CD14-positive monocyte (primary cell): ENCODE results near the gene SCMH1. TPM values are rescaled to one million over a fixed set of nuclear protein-coding genes. Genes with fewer than 3 reads are reported as not detected.

Experiments used
- DNase-seq, 3 donors: peaks; one replicate each; pipeline ENCODE4 v3.0.0-alpha.2; 2011 to 2022
- H2AFZ ChIP-seq: 2 replicates; pipeline ENCODE4 v1.6.0; 2012; ENCODE audit warnings: mild to moderate bottlenecking, low read depth, low read length, inconsistent platforms; ENCODE audit not compliant: insufficient read depth, poor library complexity, severe bottlenecking
- H3K27ac ChIP-seq, 2 donors: 1 replicate in 1 of 2; 2 replicates in 1 of 2; pipeline ENCODE4 v1.5.1; 2012 to 2013; ENCODE audit warnings: low read length in 2 of 2, control low read depth in 1 of 2, inconsistent platforms in 1 of 2, low read depth in 1 of 2, mild to moderate bottlenecking in 1 of 2
- H3K27me3 ChIP-seq, 2 donors: one replicate each; pipeline versions ENCODE4 v1.6.0 to v1.6.1; 2011 to 2013; ENCODE audit warnings: low read length in 2 of 2; ENCODE audit not compliant: control insufficient read depth in 2 of 2, insufficient read depth in 2 of 2
- H3K36me3 ChIP-seq, 2 donors: replicated peaks in 1 of 2; 1 replicate in 1 of 2; 2 replicates in 1 of 2; pipeline versions ENCODE4 v1.5.1 to v1.6.1; 2012 to 2013; ENCODE audit warnings: low read length in 2 of 2, control low read depth in 1 of 2, inconsistent platforms in 1 of 2, mild to moderate bottlenecking in 1 of 2; ENCODE audit not compliant: insufficient read depth in 2 of 2, control insufficient read depth in 1 of 2
- H3K4me1 ChIP-seq, 2 donors: 1 replicate in 1 of 2; 2 replicates in 1 of 2; pipeline versions ENCODE4 v1.5.1 to v1.6.1; 2012 to 2013; ENCODE audit warnings: low read length in 2 of 2, control low read depth in 1 of 2, inconsistent platforms in 1 of 2, mild to moderate bottlenecking in 1 of 2, moderate library complexity in 1 of 2; ENCODE audit not compliant: insufficient read depth in 2 of 2, control insufficient read depth in 1 of 2
- H3K4me2 ChIP-seq: replicated peaks from 2 replicates; pipeline ENCODE3; 2012; ENCODE audit warnings: low read length, moderate library complexity, mild to moderate bottlenecking; ENCODE audit not compliant: poor library complexity, severe bottlenecking; ENCODE audit errors: extremely low read depth
- H3K4me3 ChIP-seq, 3 experiments: fragments of 200-600 bp in 1 of 3; sonication (generic) in 1 of 3; replicated peaks in 1 of 3; 1 replicate in 2 of 3; 2 replicates in 1 of 3; pipeline ENCODE4 v1.5.1; 2011 to 2013; ENCODE audit warnings: low read length in 3 of 3, mild to moderate bottlenecking in 3 of 3, control low read depth in 2 of 3, low read depth in 2 of 3, inconsistent platforms in 1 of 3, moderate library complexity in 1 of 3
- H3K79me2 ChIP-seq: 2 replicates; pipeline ENCODE4 v1.6.0; 2012; ENCODE audit warnings: mild to moderate bottlenecking, control low read depth, inconsistent platforms, low read length, moderate library complexity; ENCODE audit not compliant: insufficient read depth
- H3K9ac ChIP-seq: 2 replicates; pipeline ENCODE4 v1.6.0; 2017; ENCODE audit warnings: low read length, mild to moderate bottlenecking; ENCODE audit not compliant: insufficient read depth, poor library complexity, severe bottlenecking
- H3K9me3 ChIP-seq, 2 donors: replicated peaks in 1 of 2; 1 replicate in 1 of 2; 2 replicates in 1 of 2; pipeline versions ENCODE4 v1.5.1 to v1.6.1; 2012 to 2013; ENCODE audit warnings: low read length in 2 of 2, control low read depth in 1 of 2; ENCODE audit not compliant: control insufficient read depth in 1 of 2, insufficient read depth in 1 of 2
- H4K20me1 ChIP-seq: 2 replicates; pipeline ENCODE4 v1.6.0; 2012; ENCODE audit warnings: mild to moderate bottlenecking, low read length, control low read depth, moderate library complexity; ENCODE audit not compliant: insufficient read depth
- H3K27ac Mint-ChIP-seq, 7 donors: one replicate each; pipeline ENCODE4 v1.8.0; 2020; ENCODE audit warnings: mild to moderate bottlenecking in 7 of 7, mixed read lengths in 7 of 7, moderate library complexity in 6 of 7, inconsistent platforms in 2 of 7
- H3K27me3 Mint-ChIP-seq, 3 donors: one replicate each; pipeline ENCODE4 v1.8.0; 2021 to 2022; ENCODE audit warnings: low read depth in 3 of 3, mild to moderate bottlenecking in 3 of 3, mixed read lengths in 3 of 3, moderate library complexity in 3 of 3, inconsistent platforms in 1 of 3
- H3K36me3 Mint-ChIP-seq, 2 donors: one replicate each; pipeline ENCODE4 v1.8.0; 2020; ENCODE audit warnings: mixed read lengths in 2 of 2, inconsistent platforms in 1 of 2, mild to moderate bottlenecking in 1 of 2
- H3K4me1 Mint-ChIP-seq: one replicate; pipeline ENCODE4 v1.8.0; 2020; ENCODE audit warnings: mild to moderate bottlenecking, mixed read lengths
- H3K4me3 Mint-ChIP-seq, 2 donors: one replicate each; pipeline ENCODE4 v1.8.0; 2020; ENCODE audit warnings: mild to moderate bottlenecking in 2 of 2, mixed read lengths in 2 of 2, moderate library complexity in 1 of 2
- H3K9me3 Mint-ChIP-seq, 7 donors: one replicate each; pipeline ENCODE4 v1.8.0; 2020 to 2022; ENCODE audit warnings: mixed read lengths in 7 of 7, mild to moderate bottlenecking in 6 of 7, moderate library complexity in 6 of 7, inconsistent platforms in 2 of 7
- whole genome bisulfite sequencing: methylation state at CpG from one replicate; pipeline ENCODE4 v1.1.5; 2013; ENCODE audit warnings: missing lambda C conversion rate; ENCODE audit not compliant: insufficient coverage; 5-methylcytosine and 5-hydroxymethylcytosine counted together
- intact Hi-C, 2 donors: fragments of 100-400 bp; cut with micrococcal nuclease; formaldehyde crosslinking; loops; one replicate each; pipeline versions ENCODE4 v1.15.0 to v1.15.1; 2023
- polyA plus RNA-seq, 3 donors: library from polyadenylated mRNA; depleted of rRNA in 1 of 3; unstranded in 2 of 3; stranded (reverse) in 1 of 3; fragments of 300-500 nt in 2 of 3; fragments of >200 nt in 1 of 3; fragmentation: Illumina TruSeq in 2 of 3; gene quantifications; 1 replicate in 2 of 3; 2 replicates in 1 of 3; pipeline ENCODE4 v1.2.3, GENCODE V29; 2012 to 2021
- TF ChIP-seq, protein P1 (sequence below): fragments of 200-600 bp; IDR thresholded peaks from one replicate; pipeline ENCODE4 v1.8.0; 2022; ENCODE audit warnings: antibody characterized with exemption, mild to moderate bottlenecking

SCMH1 gene
- polyA plus RNA-seq, 3 donors = 0.66 to 12.7 (median 0.74) TPM

DNA sequence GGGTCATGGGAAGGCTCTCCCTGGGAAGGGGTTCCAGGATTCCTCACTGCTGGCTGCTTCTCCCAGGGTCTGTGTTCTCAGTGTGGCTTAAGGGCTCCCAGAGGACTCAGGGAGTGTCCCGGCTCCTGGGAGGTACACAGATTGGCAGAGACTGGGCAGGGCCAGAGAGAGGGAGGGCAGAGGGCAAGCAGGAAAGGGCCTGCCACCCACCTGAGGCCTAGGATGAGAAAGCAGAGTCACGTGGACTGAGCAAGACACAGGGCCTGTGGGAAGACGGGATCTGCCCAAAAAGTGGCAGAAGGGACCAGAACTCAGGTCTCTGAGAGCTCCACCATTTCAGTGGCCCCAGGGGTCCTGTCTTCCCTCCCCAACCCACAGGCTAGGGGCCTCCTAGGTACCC is 221.5 kb downstream of the SCMH1 start:
- no peaks in the 10 kb centered on the region for H3K9me3 Mint-ChIP-seq
- no peaks in the 10 kb centered on the region for H3K4me1 Mint-ChIP-seq
- H3K4me1 ChIP-seq = no peaks in the 10 kb centered on the region
- intact Hi-C loops = no loop called here
- H3K36me3 ChIP-seq = peaks cover 9 to 44% of the 10 kb centered on the region in 2 donors
- H3K9me3 ChIP-seq = no peaks in the 10 kb centered on the region
- peaks cover 28 to 43% of the 10 kb centered on the region in 2 donors for H3K36me3 Mint-ChIP-seq
- H3K27me3 Mint-ChIP-seq = no peaks in the 10 kb centered on the region
- no peaks in the 10 kb centered on the region for H3K27me3 ChIP-seq
- TF ChIP-seq, protein P1, sequence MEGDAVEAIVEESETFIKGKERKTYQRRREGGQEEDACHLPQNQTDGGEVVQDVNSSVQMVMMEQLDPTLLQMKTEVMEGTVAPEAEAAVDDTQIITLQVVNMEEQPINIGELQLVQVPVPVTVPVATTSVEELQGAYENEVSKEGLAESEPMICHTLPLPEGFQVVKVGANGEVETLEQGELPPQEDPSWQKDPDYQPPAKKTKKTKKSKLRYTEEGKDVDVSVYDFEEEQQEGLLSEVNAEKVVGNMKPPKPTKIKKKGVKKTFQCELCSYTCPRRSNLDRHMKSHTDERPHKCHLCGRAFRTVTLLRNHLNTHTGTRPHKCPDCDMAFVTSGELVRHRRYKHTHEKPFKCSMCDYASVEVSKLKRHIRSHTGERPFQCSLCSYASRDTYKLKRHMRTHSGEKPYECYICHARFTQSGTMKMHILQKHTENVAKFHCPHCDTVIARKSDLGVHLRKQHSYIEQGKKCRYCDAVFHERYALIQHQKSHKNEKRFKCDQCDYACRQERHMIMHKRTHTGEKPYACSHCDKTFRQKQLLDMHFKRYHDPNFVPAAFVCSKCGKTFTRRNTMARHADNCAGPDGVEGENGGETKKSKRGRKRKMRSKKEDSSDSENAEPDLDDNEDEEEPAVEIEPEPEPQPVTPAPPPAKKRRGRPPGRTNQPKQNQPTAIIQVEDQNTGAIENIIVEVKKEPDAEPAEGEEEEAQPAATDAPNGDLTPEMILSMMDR = no peak
- peak overlapping the region in 1 of 7 donors; percentile 13 for H3K27ac Mint-ChIP-seq
- no peak overlapping the region for H2AFZ ChIP-seq
- no peaks in the 10 kb centered on the region for H3K79me2 ChIP-seq
- DNase-seq = no peak
- no peak overlapping the region for H3K4me3 ChIP-seq
- 84% methylated on average over 3 of the region's 3 CpGs for WGBS
- H4K20me1 ChIP-seq = no peaks in the 10 kb centered on the region
- H3K4me3 Mint-ChIP-seq = no peak overlapping the region
- H3K27ac ChIP-seq = no peak overlapping the region
- H3K9ac ChIP-seq = no peak overlapping the region
- no peak overlapping the region for H3K4me2 ChIP-seq

DNA sequence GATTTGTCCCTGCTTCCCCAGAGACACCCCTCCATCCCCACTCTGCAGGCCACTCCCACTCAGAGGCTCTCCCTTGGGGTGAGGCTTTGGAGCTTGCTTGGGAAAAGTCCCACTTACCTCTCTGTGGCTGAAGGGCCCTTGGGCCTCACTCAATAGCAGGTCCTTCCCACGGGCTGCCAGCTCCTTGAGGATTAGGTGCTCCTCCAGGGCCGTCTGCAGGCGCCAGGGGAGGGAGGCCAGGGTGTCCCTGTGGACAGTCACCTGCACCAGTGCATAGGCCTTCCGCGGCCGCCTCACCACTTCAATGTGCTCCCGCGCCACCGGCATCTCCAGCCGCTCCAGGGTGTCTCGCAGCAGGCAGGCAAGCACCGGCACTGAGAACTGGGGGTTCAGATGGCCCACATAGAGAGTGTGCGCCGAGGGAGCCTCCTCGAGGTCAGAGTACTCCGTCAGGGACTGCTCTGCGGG is 222.0 kb downstream of the SCMH1 start:
- H3K9me3 ChIP-seq = no peaks in the 10 kb centered on the region
- H4K20me1 ChIP-seq = no peaks in the 10 kb centered on the region
- H3K4me2 ChIP-seq = no peak overlapping the region
- H3K9ac ChIP-seq = no peak overlapping the region
- no peak overlapping the region for H3K27ac ChIP-seq
- Mint-ChIP-seq H3K9me3 (no peaks in the 10 kb centered on the region), H3K4me3 (no peak overlapping the region), H3K27ac (no peak overlapping the region), H3K27me3 (no peaks in the 10 kb centered on the region), H3K4me1 (no peaks in the 10 kb centered on the region), H3K36me3 (peaks cover 28 to 45% of the 10 kb centered on the region in 2 donors)
- no peak overlapping the region for H3K4me3 ChIP-seq
- 98% methylated on average over 16 of the region's 17 CpGs for WGBS
- peaks cover 9 to 42% of the 10 kb centered on the region in 2 donors for H3K36me3 ChIP-seq
- intact Hi-C loops = no loop called here
- no peak for DNase-seq
- no peaks in the 10 kb centered on the region for H3K4me1 ChIP-seq
- TF ChIP-seq, protein P1 = no peak
- no peaks in the 10 kb centered on the region for H3K27me3 ChIP-seq
- no peak overlapping the region for H2AFZ ChIP-seq
- no peaks in the 10 kb centered on the region for H3K79me2 ChIP-seq
